Head of caudate nucleus (tissue), 42 donors: Measurements from ENCODE around the gene SLC17A5.
A peak's percentile ranks its signal among the peaks of the same experiment; 100 is the strongest.

Experiments used
- DNase-seq, 42 donors: peaks; one replicate each; pipeline versions ENCODE4 v3.0.0 to v3.0.0-alpha.2; 2020 to 2021; ENCODE audit warnings: mixed read lengths in 7 of 42
- intact Hi-C: fragments of 100-400 bp; cut with DNase I; formaldehyde crosslinking; loops from one replicate; pipeline ENCODE4 v1.15.0; 2022

SLC17A5 gene

GRCh38 chr6:73669005-73669404 is 15.2 kb upstream of the SLC17A5 start:
- intact Hi-C loops, result no loop called here
- DNase-seq, result no peak

GRCh38 chr6:73667798-73668197 is 14.0 kb upstream of the SLC17A5 start:
- intact Hi-C loops, result no loop called here
- no peak for DNase-seq

- intact Hi-C loops, result no loop called here
- no peak for DNase-seq
Measured at GRCh38 chr6:73666393-73666792, 12.6 kb upstream of the SLC17A5 start.

- intact Hi-C loops, result no loop called here
- DNase-seq, result no peak
Measured at GRCh38 chr6:73665686-73666319, 12.0 kb upstream of the SLC17A5 start.

GRCh38 chr6:73664701-73665100 is 10.9 kb upstream of the SLC17A5 start:
- intact Hi-C loops, result no loop called here

GRCh38 chr6:73657201-73657600 is 3.4 kb upstream of the SLC17A5 start:
- intact Hi-C loops, result no loop called here
- no peak for DNase-seq

More at GRCh38 chr6:73664701-73665100, 10.9 kb upstream of the SLC17A5 start:
- DNase-seq, result no peak

- DNase-seq, result no peak
- intact Hi-C loops, result no loop called here
Measured at GRCh38 chr6:73656531-73657145, 2.8 kb upstream of the SLC17A5 start.

- intact Hi-C loops, result no loop called here
- no peak for DNase-seq
Measured at GRCh38 chr6:73655341-73655917, 1.6 kb upstream of the SLC17A5 start.

- DNase-seq, result peak; percentile 49 to 89 (median 75)
- intact Hi-C loops, result loop anchor here (5.0 kb wide), 2 partner anchors 136 to 1634 kb away; no protein-coding TSS in a partner anchor
Measured at GRCh38 chr6:73652637-73653570, 888 bp downstream of the SLC17A5 start.

GRCh38 chr6:73649783-73650182 is 4.0 kb downstream of the SLC17A5 start:
- DNase-seq, result no peak
- intact Hi-C loops, result loop anchor here (5.0 kb wide), 2 partner anchors 132 to 1638 kb away; no protein-coding TSS in a partner anchor

GRCh38 chr6:73648166-73648565 is 5.6 kb downstream of the SLC17A5 start:
- DNase-seq, result no peak
- intact Hi-C loops, result no loop called here

GRCh38 chr6:73644941-73645591 is 8.7 kb downstream of the SLC17A5 start:
- no peak for DNase-seq
- intact Hi-C loops, result no loop called here

- intact Hi-C loops, result no loop called here
- DNase-seq, result no peak
Measured at GRCh38 chr6:73644030-73644429, 9.8 kb downstream of the SLC17A5 start.

GRCh38 chr6:73642530-73642929 is 11.3 kb downstream of the SLC17A5 start:
- no peak for DNase-seq
- intact Hi-C loops, result no loop called here

- no peak for DNase-seq
- intact Hi-C loops, result no loop called here
Measured at GRCh38 chr6:73640179-73640750, 13.5 kb downstream of the SLC17A5 start.

GRCh38 chr6:73639040-73639439 is 14.8 kb downstream of the SLC17A5 start:
- intact Hi-C loops, result no loop called here
- DNase-seq, result no peak

- intact Hi-C loops, result no loop called here
- DNase-seq, result no peak
Measured at GRCh38 chr6:73637404-73637803, 16.4 kb downstream of the SLC17A5 start.

GRCh38 chr6:73636048-73636447 is 17.7 kb downstream of the SLC17A5 start:
- intact Hi-C loops, result no loop called here
- DNase-seq, result no peak

GRCh38 chr6:73632346-73632745 is 21.4 kb downstream of the SLC17A5 start:
- intact Hi-C loops, result no loop called here
- DNase-seq, result no peak
